Ectodermal cell (in vitro differentiated cells): ENCODE data around the gene CRELD2.

ENCODE experiments used
- H3K27ac ChIP-seq: 2 replicates; pipeline ENCODE4 v1.7.0; 2013; ENCODE audit warnings: mild to moderate bottlenecking, low read depth, low read length; ENCODE audit not compliant: insufficient read depth, poor library complexity, severe bottlenecking
- H3K27me3 ChIP-seq: 2 replicates; pipeline ENCODE4 v1.7.0; 2013; ENCODE audit warnings: mild to moderate bottlenecking, low read length; ENCODE audit not compliant: insufficient read depth, control insufficient read depth, poor library complexity, severe bottlenecking
- H3K36me3 ChIP-seq: one replicate; pipeline ENCODE4 v1.7.0; 2013; ENCODE audit warnings: low read length; ENCODE audit not compliant: control insufficient read depth, insufficient read depth
- H3K4me1 ChIP-seq: one replicate; pipeline ENCODE4 v1.7.0; 2013; ENCODE audit warnings: low read length; ENCODE audit not compliant: control insufficient read depth, insufficient read depth
- H3K4me3 ChIP-seq: 2 replicates; pipeline ENCODE4 v1.7.0; 2013; ENCODE audit warnings: low read depth, low read length, control low read depth; ENCODE audit not compliant: insufficient read depth
- H3K9me3 ChIP-seq: 2 replicates; pipeline ENCODE4 v1.7.0; 2013; ENCODE audit warnings: mild to moderate bottlenecking, low read length, moderate library complexity; ENCODE audit not compliant: control insufficient read depth
- WGBS, 2 experiments: methylation state at CpG; one replicate each; pipeline ENCODE4 v1.1.7; 2013; ENCODE audit warnings: missing lambda C conversion rate in 2 of 2; 5-methylcytosine and 5-hydroxymethylcytosine counted together

The CRELD2 gene

DNA sequence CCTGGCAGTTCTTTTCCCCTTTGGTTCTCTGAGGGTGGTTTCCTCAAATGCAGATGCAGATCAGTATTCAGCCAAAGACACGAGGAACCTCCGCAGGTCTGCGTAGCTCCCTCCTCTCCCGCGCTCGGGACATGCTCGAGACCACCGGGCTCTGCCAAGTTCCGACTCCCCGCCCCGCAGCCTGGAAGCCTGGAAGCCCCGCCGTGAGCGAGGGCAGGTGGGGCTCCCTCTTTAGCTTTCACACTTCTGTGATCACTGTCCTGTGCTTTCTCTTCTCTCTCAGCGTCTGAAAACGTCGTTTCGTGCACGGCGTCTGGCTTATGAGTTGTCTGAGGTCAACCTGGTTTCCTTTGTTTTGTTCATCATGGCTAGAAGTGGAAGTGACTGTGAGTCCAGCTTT lies 38.2 kb upstream of the CRELD2 start:
- no peaks in the 10 kb centered on the region for H3K27me3 ChIP-seq
- WGBS, 2 experiments: 73 to 77% methylated on average over 20 of the region's 20 CpGs
- H3K4me1 ChIP-seq: no peaks in the 10 kb centered on the region
- H3K36me3 ChIP-seq: peaks cover 18% of the 10 kb centered on the region
- H3K4me3 ChIP-seq: no peak overlapping the region
- H3K9me3 ChIP-seq: no peaks in the 10 kb centered on the region
- H3K27ac ChIP-seq: no peak overlapping the region

DNA sequence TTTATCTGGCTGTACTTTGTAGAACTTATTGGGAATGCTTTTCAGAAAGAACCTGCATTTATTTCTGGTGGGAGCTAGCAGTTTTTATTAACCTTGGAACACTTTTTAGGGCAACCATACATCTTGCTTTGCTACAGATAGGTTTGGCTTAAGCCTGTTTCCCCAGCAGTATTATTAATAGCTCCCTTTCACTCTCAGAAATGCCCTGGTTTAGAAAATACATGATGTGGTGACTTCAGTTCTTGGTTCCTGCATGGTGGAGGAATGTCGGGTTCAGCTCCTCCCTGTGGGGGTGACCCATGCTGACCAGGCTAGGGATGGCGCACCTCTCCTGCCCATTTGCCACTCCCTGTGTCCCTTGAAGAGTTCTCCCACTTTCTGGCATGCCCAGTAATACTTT lies 36.6 kb upstream of the CRELD2 start:
- no peak overlapping the region for H3K4me3 ChIP-seq
- H3K27ac ChIP-seq: no peak overlapping the region
- 97 to 98% methylated on average over 2 of the region's 2 CpGs for WGBS, 2 experiments
- no peaks in the 10 kb centered on the region for H3K27me3 ChIP-seq
- H3K36me3 ChIP-seq: peaks cover 33% of the 10 kb centered on the region
- H3K9me3 ChIP-seq: no peaks in the 10 kb centered on the region
- H3K4me1 ChIP-seq: no peaks in the 10 kb centered on the region

DNA sequence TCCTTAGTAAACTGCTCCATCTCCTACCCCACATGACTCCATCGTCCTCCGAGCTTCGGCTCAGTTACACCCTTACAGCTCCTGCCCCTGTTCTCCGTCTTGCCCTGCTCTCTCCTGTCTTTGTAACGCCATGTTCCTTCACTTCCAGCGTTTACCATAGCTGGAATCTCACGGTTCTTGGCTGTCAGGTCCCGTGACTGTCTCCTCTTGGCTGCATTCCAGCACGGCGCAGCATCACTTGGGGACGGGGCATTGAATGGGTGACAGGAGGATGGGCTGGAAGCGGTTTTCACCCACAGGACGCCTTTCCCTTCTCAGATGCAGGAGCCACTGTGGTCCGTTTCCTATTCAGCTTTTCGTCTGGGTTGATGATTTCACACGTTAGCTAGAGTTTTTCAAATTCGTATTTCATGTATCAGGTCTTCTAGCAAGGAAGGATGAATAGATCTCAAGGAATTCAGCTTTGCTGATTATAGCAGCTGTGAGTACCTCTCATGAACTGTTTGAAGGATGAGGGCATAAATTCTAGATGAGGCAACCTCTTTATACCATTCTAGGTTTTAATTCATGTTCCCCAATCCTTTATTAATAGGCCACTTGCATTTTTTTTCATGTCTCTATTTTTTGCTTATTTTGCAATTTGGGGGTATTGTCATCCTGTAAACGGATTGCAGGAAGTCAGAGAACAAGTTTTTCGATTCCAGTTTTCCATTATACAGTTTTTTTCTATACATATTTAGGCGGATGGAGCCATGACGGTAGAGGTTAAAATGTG lies 35.7 kb upstream of the CRELD2 start:
- Histone ChIP-seq H3K27ac (no peak overlapping the region), H3K4me1 (no peaks in the 10 kb centered on the region), H3K27me3 (no peaks in the 10 kb centered on the region), H3K36me3 (peaks cover 37% of the 10 kb centered on the region), H3K9me3 (no peaks in the 10 kb centered on the region), H3K4me3 (no peak overlapping the region)
- WGBS, 2 experiments: 88 to 93% methylated on average over 20 to 21 of the region's 21 CpGs

DNA sequence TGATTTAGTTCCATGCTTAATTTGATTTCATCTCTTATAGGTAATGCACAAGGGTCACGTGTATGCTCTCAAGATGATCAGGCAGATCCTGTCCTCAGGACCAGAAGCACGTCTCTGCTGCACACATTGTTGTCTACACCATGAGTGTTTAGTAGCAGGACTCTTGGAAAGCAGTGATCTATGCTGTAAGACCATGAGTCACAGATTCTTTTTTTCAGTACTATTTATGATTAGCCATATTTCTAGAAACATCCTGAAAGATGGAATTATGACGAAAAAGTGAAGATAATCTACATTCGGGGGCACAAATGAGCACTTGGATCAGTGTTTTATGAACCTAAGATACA lies 35.2 kb upstream of the CRELD2 start:
- whole genome bisulfite sequencing, 2 experiments: 96 to 97% methylated on average over 4 of the region's 4 CpGs
- Histone ChIP-seq H3K9me3 (no peaks in the 10 kb centered on the region), H3K4me1 (no peaks in the 10 kb centered on the region), H3K27me3 (no peaks in the 10 kb centered on the region), H3K27ac (no peak overlapping the region), H3K36me3 (peaks cover 37% of the 10 kb centered on the region), H3K4me3 (no peak overlapping the region)

DNA sequence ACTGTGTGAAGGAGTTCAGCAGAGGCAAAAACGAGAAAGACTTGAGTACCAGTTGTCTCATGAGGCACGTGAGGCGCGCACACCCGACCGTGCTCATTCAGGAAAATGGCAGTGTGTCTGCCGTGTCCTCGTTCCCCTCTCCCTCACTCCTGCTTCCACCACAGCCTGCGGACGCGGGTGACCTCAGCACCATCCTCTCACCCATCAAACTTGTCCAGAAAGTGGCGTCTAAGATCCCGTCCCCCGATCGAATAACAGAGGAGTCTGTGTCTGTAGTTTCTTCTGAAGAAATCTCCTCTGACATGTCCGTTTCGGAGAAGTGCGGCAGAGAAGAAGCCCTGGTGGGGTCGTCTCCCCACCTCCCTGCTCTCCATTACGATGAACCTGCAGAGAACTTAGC lies 34.4 kb upstream of the CRELD2 start:
- H3K27ac ChIP-seq: no peak overlapping the region
- H3K4me1 ChIP-seq: no peaks in the 10 kb centered on the region
- H3K9me3 ChIP-seq: no peaks in the 10 kb centered on the region
- 96 to 97% methylated on average over 20 of the region's 20 CpGs for WGBS, 2 experiments
- H3K4me3 ChIP-seq: no peak overlapping the region
- no peaks in the 10 kb centered on the region for H3K27me3 ChIP-seq
- H3K36me3 ChIP-seq: peaks cover 44% of the 10 kb centered on the region

DNA sequence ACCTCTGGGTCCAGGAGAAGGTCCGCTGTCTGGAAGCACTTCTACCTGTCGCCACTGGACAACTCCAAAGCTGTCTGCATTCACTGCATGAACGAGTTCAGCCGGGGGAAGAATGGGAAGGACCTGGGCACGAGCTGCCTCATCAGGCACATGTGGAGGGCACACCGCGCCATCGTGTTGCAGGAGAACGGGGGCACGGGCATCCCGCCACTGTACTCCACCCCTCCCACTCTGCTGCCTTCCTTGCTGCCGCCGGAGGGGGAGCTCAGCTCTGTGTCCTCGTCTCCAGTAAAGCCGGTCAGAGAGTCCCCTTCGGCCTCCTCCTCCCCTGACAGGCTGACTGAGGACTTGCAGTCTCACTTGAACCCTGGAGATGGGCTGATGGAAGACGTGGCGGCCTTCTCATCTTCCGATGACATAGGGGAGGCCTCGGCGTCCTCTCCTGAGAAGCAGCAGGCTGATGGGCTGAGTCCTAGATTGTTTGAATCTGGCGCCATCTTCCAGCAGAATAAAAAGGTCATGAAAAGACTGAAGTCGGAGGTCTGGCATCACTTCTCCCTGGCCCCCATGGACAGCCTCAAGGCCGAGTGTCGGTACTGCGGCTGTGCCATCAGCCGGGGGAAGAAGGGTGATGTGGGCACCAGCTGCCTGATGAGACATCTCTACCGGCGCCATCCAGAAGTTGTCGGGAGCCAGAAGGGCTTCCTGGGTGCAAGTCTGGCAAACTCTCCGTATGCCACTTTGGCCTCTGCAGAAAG lies 33.8 kb upstream of the CRELD2 start:
- Histone ChIP-seq H3K4me1 (no peaks in the 10 kb centered on the region), H3K27ac (no peak overlapping the region), H3K36me3 (peaks cover 50% of the 10 kb centered on the region), H3K4me3 (no peak overlapping the region), H3K27me3 (no peaks in the 10 kb centered on the region), H3K9me3 (no peaks in the 10 kb centered on the region)
- 93% methylated on average over 31 of the region's 31 CpGs for WGBS, 2 experiments

DNA sequence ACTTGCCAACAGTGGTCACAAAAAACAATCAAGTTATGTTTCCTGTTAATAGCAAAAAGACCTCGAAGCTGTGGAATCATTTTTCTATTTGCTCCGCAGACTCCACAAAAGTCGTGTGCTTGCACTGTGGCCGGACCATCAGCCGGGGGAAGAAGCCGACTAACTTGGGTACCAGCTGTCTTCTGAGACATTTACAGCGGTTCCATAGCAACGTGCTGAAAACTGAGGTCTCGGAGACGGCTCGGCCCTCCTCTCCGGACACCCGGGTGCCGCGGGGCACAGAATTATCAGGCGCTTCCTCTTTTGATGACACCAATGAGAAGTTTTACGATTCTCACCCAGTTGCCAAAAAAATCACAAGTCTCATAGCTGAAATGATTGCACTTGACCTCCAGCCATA lies 33.2 kb upstream of the CRELD2 start:
- no peak overlapping the region for H3K4me3 ChIP-seq
- peaks cover 53% of the 10 kb centered on the region for H3K36me3 ChIP-seq
- H3K27me3 ChIP-seq: no peaks in the 10 kb centered on the region
- 96% methylated on average over 17 of the region's 17 CpGs for WGBS, 2 experiments
- no peaks in the 10 kb centered on the region for H3K4me1 ChIP-seq
- no peaks in the 10 kb centered on the region for H3K9me3 ChIP-seq
- no peak overlapping the region for H3K27ac ChIP-seq

DNA sequence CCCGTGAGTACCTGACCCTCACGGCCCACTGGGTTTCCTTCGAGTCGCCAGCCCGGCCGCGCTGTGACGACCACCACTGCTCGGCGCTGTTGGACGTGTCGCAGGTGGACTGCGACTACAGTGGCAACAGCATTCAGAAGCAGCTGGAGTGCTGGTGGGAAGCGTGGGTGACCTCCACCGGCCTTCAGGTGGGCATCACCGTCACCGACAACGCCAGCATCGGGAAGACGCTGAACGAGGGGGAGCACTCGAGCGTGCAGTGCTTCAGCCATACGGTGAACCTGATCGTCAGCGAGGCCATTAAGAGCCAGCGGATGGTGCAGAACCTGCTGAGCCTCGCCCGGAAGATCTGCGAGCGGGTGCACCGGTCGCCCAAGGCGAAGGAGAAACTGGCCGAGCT lies 32.6 kb upstream of the CRELD2 start:
- Histone ChIP-seq H3K9me3 (no peaks in the 10 kb centered on the region), H3K27me3 (no peaks in the 10 kb centered on the region), H3K36me3 (peaks cover 53% of the 10 kb centered on the region), H3K4me3 (no peak overlapping the region), H3K27ac (no peak overlapping the region), H3K4me1 (no peaks in the 10 kb centered on the region)
- 96 to 97% methylated on average over 35 of the region's 35 CpGs for WGBS, 2 experiments

DNA sequence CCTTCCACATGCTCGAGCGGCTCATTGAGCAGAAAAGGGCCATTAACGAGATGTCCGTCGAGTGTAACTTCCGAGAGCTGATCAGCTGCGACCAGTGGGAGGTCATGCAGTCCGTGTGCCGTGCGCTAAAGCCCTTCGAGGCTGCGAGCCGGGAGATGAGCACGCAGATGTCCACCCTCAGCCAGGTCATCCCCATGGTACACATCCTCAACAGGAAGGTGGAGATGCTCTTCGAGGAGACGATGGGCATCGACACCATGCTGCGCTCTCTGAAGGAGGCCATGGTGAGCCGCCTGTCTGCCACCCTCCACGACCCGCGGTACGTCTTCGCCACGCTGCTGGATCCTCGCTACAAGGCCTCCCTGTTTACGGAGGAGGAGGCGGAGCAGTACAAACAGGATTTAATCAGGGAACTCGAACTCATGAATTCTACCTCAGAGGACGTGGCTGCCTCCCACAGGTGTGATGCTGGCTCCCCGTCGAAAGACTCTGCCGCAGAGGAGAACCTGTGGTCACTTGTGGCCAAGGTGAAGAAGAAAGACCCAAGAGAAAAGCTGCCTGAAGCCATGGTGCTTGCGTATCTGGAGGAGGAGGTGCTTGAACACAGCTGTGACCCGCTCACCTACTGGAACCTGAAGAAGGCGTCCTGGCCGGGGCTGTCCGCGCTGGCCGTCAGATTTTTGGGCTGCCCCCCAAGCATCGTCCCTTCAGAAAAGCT lies 31.9 kb upstream of the CRELD2 start:
- 96 to 98% methylated on average over 41 of the region's 41 CpGs for WGBS, 2 experiments
- no peaks in the 10 kb centered on the region for H3K4me1 ChIP-seq
- no peak overlapping the region for H3K27ac ChIP-seq
- H3K36me3 ChIP-seq: peaks cover 56% of the 10 kb centered on the region
- no peak overlapping the region for H3K4me3 ChIP-seq
- no peaks in the 10 kb centered on the region for H3K9me3 ChIP-seq
- H3K27me3 ChIP-seq: no peaks in the 10 kb centered on the region

DNA sequence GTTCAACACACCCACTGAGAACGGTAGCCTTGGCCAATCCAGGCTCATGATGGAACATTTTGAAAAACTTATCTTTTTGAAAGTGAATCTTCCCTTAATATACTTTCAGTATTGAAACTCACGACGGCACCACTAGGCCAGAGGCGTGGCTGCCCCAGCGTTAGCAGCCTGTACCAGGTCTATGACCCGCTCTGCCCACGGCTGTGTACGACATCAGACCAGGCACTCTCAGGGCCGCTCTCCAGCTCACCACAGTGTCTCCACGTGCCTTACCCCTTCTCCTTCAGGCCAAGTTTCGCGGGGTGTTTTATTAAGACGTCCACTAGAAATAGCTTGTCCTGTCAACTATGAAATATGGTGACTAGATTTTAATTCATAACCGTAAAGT lies 31.4 kb upstream of the CRELD2 start:
- Histone ChIP-seq H3K9me3 (no peaks in the 10 kb centered on the region), H3K4me1 (no peaks in the 10 kb centered on the region), H3K36me3 (peaks cover 57% of the 10 kb centered on the region), H3K27ac (no peak overlapping the region), H3K27me3 (no peaks in the 10 kb centered on the region), H3K4me3 (no peak overlapping the region)
- 95 to 97% methylated on average over 14 of the region's 14 CpGs for WGBS, 2 experiments
